ENCODE measurements around the gene BCAT1.

DNA sequence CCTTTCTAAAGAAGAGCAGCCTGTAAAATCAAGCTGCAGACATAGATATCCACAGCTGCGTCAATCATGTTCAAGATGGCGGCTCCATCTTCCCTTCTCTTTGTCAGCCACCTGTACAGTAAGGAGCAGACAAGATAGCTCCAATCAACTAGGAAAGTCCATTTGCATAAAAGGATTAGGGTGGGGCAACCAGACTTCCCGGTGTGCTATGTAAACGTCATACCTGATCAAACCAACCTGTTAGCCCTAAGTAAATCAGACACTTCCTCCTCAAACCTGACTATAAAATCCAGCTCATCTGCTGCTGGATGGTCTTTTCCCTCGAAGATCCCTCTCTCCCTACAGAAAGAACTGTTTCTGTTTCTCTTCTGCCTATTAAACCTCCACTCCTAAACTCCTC, 60.1 kb downstream of the BCAT1 start:
- TF ChIP-seq POLR2A (IDR thresholded peaks at IDR 0.05; ENCODE audit: low read depth, low read length): no peak
- no peak for TF ChIP-seq POLR2AphosphoS5 (IDR thresholded peaks at IDR 0.05; ENCODE audit: low read depth, low read length)
- no peak for TF ChIP-seq TAF1 (IDR thresholded peaks at IDR 0.05; ENCODE audit: borderline replicate concordance, low read depth, low read length)
